Keratinocyte (primary cell): Measurements from ENCODE around the gene TRAF3IP1. TPM values are rescaled to one million over a fixed set of nuclear protein-coding genes. Genes with fewer than 3 reads are reported as not detected.

Experiments
- DNase-seq: peaks from one replicate; pipeline ENCODE4 v3.0.0-alpha.2; 2011; ENCODE audit warnings: low read depth, missing footprints, low spot score
- FAIRE-seq: peaks from 2 replicates; lab custom pipeline; 2011; peaks lifted over from hg19 to GRCh38; lab: Jason Lieb, UNC
- H2AFZ ChIP-seq: 2 replicates; pipeline ENCODE4 v1.6.0; 2012; ENCODE audit warnings: low read length, control low read depth, inconsistent platforms; ENCODE audit not compliant: control insufficient read depth
- H3K27ac ChIP-seq: 2 replicates; pipeline ENCODE4 v1.5.1; 2011; ENCODE audit warnings: low read length; ENCODE audit not compliant: control insufficient read depth, insufficient read depth
- H3K27me3 ChIP-seq: 3 replicates; pipeline ENCODE4 v1.6.0; 2011; ENCODE audit warnings: low read length; ENCODE audit not compliant: control insufficient read depth, insufficient read depth; ENCODE audit errors: extremely low read depth
- H3K36me3 ChIP-seq, 2 experiments: 2 replicates in 1 of 2; 3 replicates in 1 of 2; pipeline ENCODE4 v1.5.1; 2011; ENCODE audit warnings: low read length in 2 of 2, mild to moderate bottlenecking in 1 of 2; ENCODE audit not compliant: control insufficient read depth in 2 of 2, insufficient read depth in 2 of 2; ENCODE audit errors: extremely low read depth in 1 of 2
- H3K4me1 ChIP-seq: 3 replicates; pipeline ENCODE4 v1.5.1; 2011; ENCODE audit warnings: low read length; ENCODE audit not compliant: control insufficient read depth, insufficient read depth; ENCODE audit errors: extremely low read depth
- H3K4me2 ChIP-seq: 3 replicates; pipeline ENCODE4 v1.6.0; 2011; ENCODE audit warnings: low read depth, low read length; ENCODE audit not compliant: control insufficient read depth, insufficient read depth; ENCODE audit errors: extremely low read depth
- H3K4me3 ChIP-seq, 3 experiments: fragments of 200-600 bp in 1 of 3; sonication (generic) in 1 of 3; 2 replicates in 2 of 3; 3 replicates in 1 of 3; pipeline ENCODE4 v1.5.1; 2011 to 2016; ENCODE audit warnings: low read length in 3 of 3, mild to moderate bottlenecking in 3 of 3, control low read depth in 2 of 3, inconsistent platforms in 1 of 3, low read depth in 1 of 3, mixed read lengths in 1 of 3, mixed run types in 1 of 3, moderate library complexity in 1 of 3; ENCODE audit not compliant: control insufficient read depth in 2 of 3, insufficient read depth in 2 of 3; ENCODE audit errors: extremely low read depth in 1 of 3
- H3K79me2 ChIP-seq: 2 replicates; pipeline ENCODE4 v1.6.0; 2012; ENCODE audit warnings: low read length; ENCODE audit not compliant: control insufficient read depth, insufficient read depth
- H3K9ac ChIP-seq: 3 replicates; pipeline ENCODE4 v1.6.0; 2011; ENCODE audit warnings: low read length; ENCODE audit not compliant: control insufficient read depth, insufficient read depth; ENCODE audit errors: extremely low read depth
- H3K9me1 ChIP-seq: 3 replicates; pipeline ENCODE4 v1.6.0; 2011; ENCODE audit warnings: low read length; ENCODE audit not compliant: control insufficient read depth, insufficient read depth; ENCODE audit errors: extremely low read depth
- H3K9me3 ChIP-seq: 2 replicates; pipeline ENCODE4 v1.5.1; 2012; ENCODE audit warnings: low read depth, low read length; ENCODE audit not compliant: control insufficient read depth
- H4K20me1 ChIP-seq: 3 replicates; pipeline ENCODE4 v1.6.0; 2011; ENCODE audit warnings: low read length; ENCODE audit not compliant: control insufficient read depth, insufficient read depth; ENCODE audit errors: extremely low read depth
- EZH2 ChIP-seq: IDR thresholded peaks from one replicate; pipeline ENCODE4 v1.6.1; 2012; ENCODE audit warnings: inconsistent platforms, mild to moderate bottlenecking, low read length, moderate library complexity
- dilution Hi-C: fragments of 300-500 bp; cut with MboI; formaldehyde crosslinking; loops from one replicate; pipeline ENCODE4 v1.7.0; 2020; ENCODE audit warnings: low sequenced_read_pairs; ENCODE audit not compliant: extremely low pct_ligation_motif_present
- polyA plus RNA-seq, 5 experiments: library from polyadenylated mRNA; depleted of rRNA in 3 of 5; stranded (reverse) in 3 of 5; stranded (forward) in 1 of 5; unstranded in 1 of 5; fragments of >200 nt; gene quantifications; 1 replicate in 1 of 5; 2 replicates in 3 of 5; 3 replicates in 1 of 5; pipeline versions ENCODE4 v1.2.1 to v1.2.3, GENCODE V29; 2011 to 2012; ENCODE audit warnings: missing spikeins in 2 of 5, low read depth in 1 of 5, low replicate concordance in 1 of 5
- TF ChIP-seq, protein P1 (sequence below), 3 experiments: IDR thresholded peaks in 1 of 3; conservative IDR thresholded peaks in 1 of 3; optimal IDR thresholded peaks in 1 of 3; 2 replicates in 2 of 3; 3 replicates in 1 of 3; pipeline versions ENCODE3 to v1.5.1; 2011; ENCODE audit warnings: low read length in 3 of 3, mild to moderate bottlenecking in 3 of 3, moderate library complexity in 2 of 3, control low read depth in 1 of 3, inconsistent platforms in 1 of 3; ENCODE audit not compliant: insufficient read depth in 2 of 3; ENCODE audit errors: extremely low read depth in 1 of 3

TRAF3IP1 gene
- polyA plus RNA-seq, 1 donor (not counting 4 experiments of a cell fraction or from before 2014, with no cell fraction given) = 7.0 TPM

- no peak overlapping the region for H2AFZ ChIP-seq
- peaks cover 6% of the 10 kb centered on the region for H3K4me1 ChIP-seq
- no peaks in the 10 kb centered on the region for H4K20me1 ChIP-seq
- dilution Hi-C loops = no loop called here
- DNase-seq = no peak
- no peaks in the 10 kb centered on the region for H3K9me1 ChIP-seq
- no peak overlapping the region for H3K4me2 ChIP-seq
- FAIRE-seq = no peak
- no peaks in the 10 kb centered on the region for H3K9me3 ChIP-seq
- H3K27me3 ChIP-seq = no peaks in the 10 kb centered on the region
- no peak overlapping the region for H3K27ac ChIP-seq
- H3K36me3 ChIP-seq = peaks cover 0 to 2% of the 10 kb centered on the region in 2 experiments
- H3K4me3 ChIP-seq = no peak overlapping the region
- no peak overlapping the region for H3K9ac ChIP-seq
- TF ChIP-seq, protein P1, sequence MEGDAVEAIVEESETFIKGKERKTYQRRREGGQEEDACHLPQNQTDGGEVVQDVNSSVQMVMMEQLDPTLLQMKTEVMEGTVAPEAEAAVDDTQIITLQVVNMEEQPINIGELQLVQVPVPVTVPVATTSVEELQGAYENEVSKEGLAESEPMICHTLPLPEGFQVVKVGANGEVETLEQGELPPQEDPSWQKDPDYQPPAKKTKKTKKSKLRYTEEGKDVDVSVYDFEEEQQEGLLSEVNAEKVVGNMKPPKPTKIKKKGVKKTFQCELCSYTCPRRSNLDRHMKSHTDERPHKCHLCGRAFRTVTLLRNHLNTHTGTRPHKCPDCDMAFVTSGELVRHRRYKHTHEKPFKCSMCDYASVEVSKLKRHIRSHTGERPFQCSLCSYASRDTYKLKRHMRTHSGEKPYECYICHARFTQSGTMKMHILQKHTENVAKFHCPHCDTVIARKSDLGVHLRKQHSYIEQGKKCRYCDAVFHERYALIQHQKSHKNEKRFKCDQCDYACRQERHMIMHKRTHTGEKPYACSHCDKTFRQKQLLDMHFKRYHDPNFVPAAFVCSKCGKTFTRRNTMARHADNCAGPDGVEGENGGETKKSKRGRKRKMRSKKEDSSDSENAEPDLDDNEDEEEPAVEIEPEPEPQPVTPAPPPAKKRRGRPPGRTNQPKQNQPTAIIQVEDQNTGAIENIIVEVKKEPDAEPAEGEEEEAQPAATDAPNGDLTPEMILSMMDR (optimal IDR thresholded peaks at IDR 0.05 in 1 of 3, IDR thresholded peaks at IDR 0.05 in 1 of 3, conservative IDR thresholded peaks at IDR 0.05 in 1 of 3; ENCODE audit: extremely low read depth in 1 of 3, insufficient read depth in 2 of 3, low read length in 3 of 3) = no peak
- TF ChIP-seq EZH2 = no peak
- no peaks in the 10 kb centered on the region for H3K79me2 ChIP-seq
Measured at GRCh38 chr2:238397356-238397755, 77.0 kb downstream of the TRAF3IP1 start.

DNA sequence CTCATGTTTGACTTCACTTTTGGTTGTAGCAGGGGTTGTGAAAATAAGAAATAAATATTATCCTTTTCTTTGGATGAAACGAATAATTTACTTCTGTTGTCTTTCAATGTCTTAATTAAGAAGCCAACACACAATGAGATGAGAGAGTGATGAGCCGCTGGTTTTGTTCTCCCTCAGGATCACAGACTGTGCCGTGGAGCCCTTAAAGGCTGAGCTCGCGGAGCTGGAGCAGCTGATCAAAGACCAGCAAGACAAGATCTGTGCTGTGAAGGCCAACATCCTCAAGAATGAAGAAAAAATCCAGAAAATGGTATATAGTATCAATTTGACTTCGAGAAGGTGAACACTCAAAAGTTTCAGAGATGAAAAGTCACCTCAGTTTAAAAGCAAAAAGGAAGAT, 78.3 kb downstream of the TRAF3IP1 start:
- no peak for DNase-seq
- peaks cover 0 to 2% of the 10 kb centered on the region in 2 experiments for H3K36me3 ChIP-seq
- no peaks in the 10 kb centered on the region for H3K9me3 ChIP-seq
- dilution Hi-C loops = no loop called here
- no peaks in the 10 kb centered on the region for H3K9me1 ChIP-seq
- H3K9ac ChIP-seq = no peak overlapping the region
- no peak overlapping the region for H2AFZ ChIP-seq
- H3K4me3 ChIP-seq = no peak overlapping the region
- no peaks in the 10 kb centered on the region for H4K20me1 ChIP-seq
- no peak for TF ChIP-seq EZH2
- TF ChIP-seq, protein P1 (optimal IDR thresholded peaks at IDR 0.05 in 1 of 3, IDR thresholded peaks at IDR 0.05 in 1 of 3, conservative IDR thresholded peaks at IDR 0.05 in 1 of 3; ENCODE audit: extremely low read depth in 1 of 3, insufficient read depth in 2 of 3, low read length in 3 of 3) = no peak
- no peak overlapping the region for H3K4me2 ChIP-seq
- FAIRE-seq = no peak
- H3K4me1 ChIP-seq = peaks cover 6% of the 10 kb centered on the region
- H3K79me2 ChIP-seq = no peaks in the 10 kb centered on the region
- H3K27ac ChIP-seq = no peak overlapping the region
- no peaks in the 10 kb centered on the region for H3K27me3 ChIP-seq
